HL-60 (cell line): ENCODE data around the gene CNTN2.

ENCODE experiments used
- CTCF ChIP-seq: IDR thresholded peaks from one replicate; pipeline ENCODE4 v1.5.1; 2011; ENCODE audit warnings: low read length, control low read depth, inconsistent platforms; ENCODE audit not compliant: insufficient read depth
- GABPA ChIP-seq: IDR thresholded peaks from 2 replicates; pipeline ENCODE4 v1.6.1; 2012; ENCODE audit warnings: low read depth
- POLR2AphosphoS5 ChIP-seq: IDR thresholded peaks from 2 replicates; pipeline ENCODE4 v1.6.1; 2012; ENCODE audit warnings: low read depth
- REST ChIP-seq: IDR thresholded peaks from 2 replicates; pipeline ENCODE4 v1.6.1; 2012; ENCODE audit warnings: low read depth; ENCODE audit not compliant: insufficient replicate concordance
- SPI1 ChIP-seq: IDR thresholded peaks from 2 replicates; pipeline ENCODE4 v1.6.1; 2012; ENCODE audit warnings: low read depth, mild to moderate bottlenecking, borderline replicate concordance

- TF ChIP-seq POLR2AphosphoS5: no peak
- TF ChIP-seq CTCF: no peak
- TF ChIP-seq REST: no peak
- no peak for TF ChIP-seq SPI1
- TF ChIP-seq GABPA: no peak
These were observed 52.4 kb downstream of the CNTN2 start for GRCh38 chr1:205095422-205095821.
